ENCODE data around the gene DUOX2. TPM values are rescaled to one million over a fixed set of nuclear protein-coding genes. Genes with fewer than 3 reads are reported as not detected.

The DUOX2 gene
- total RNA-seq, 2 donors from 2014 or later, result 0.11 to 0.13 TPM

GRCh38 chr15:45141386-45141785 is 27.4 kb upstream of the DUOX2 start:
- TF ChIP-seq CTCF (conservative IDR thresholded peaks at IDR 0.05), result no peak
- Histone ChIP-seq H3K27me3 (ENCODE audit: control insufficient read depth, insufficient read depth, low read length, poor library complexity, severe bottlenecking) (peaks cover 20% of the 10 kb centered on the region), H3K36me3 (ENCODE audit: control insufficient read depth, insufficient read depth, low read length) (no peaks in the 10 kb centered on the region), H3K9me3 (ENCODE audit: control insufficient read depth, low read length) (no peaks in the 10 kb centered on the region), H3K9ac (ENCODE audit: extremely low read depth, low read length, poor library complexity, severe bottlenecking) (no peak overlapping the region), H3K4me3 (ENCODE audit: low read length) (no peak overlapping the region), H3K27ac (ENCODE audit: low read depth, low read length) (no peak overlapping the region), H3K4me1 (ENCODE audit: control insufficient read depth, insufficient read depth, low read length) (no peaks in the 10 kb centered on the region)
- Mint-ChIP-seq H3K4me1 (peaks cover 2% of the 10 kb centered on the region), H3K36me3 (ENCODE audit: low read depth) (no peaks in the 10 kb centered on the region), H3K9me3 (no peaks in the 10 kb centered on the region), H3K4me3 (no peak overlapping the region), H3K27me3 (ENCODE audit: insufficient read depth) (peaks cover 41% of the 10 kb centered on the region), H3K27ac (no peak overlapping the region)
- WGBS, 2 experiments (ENCODE audit: insufficient coverage in 1 of 2, insufficient read length in 1 of 2), result 80 to 100% methylated on average over 2 to 5 of the region's 5 CpGs
- DNase-seq, result no peak

GRCh38 chr15:45140557-45141250 is 26.7 kb upstream of the DUOX2 start:
- H3K4me3 ChIP-seq (ENCODE audit: low read length), result no peak overlapping the region
- TF ChIP-seq CTCF (conservative IDR thresholded peaks at IDR 0.05), result no peak
- no peak overlapping the region for H3K27ac ChIP-seq (ENCODE audit: low read depth, low read length)
- Mint-ChIP-seq H3K27me3 (ENCODE audit: insufficient read depth) (peaks cover 40% of the 10 kb centered on the region), H3K9me3 (no peaks in the 10 kb centered on the region), H3K36me3 (ENCODE audit: low read depth) (no peaks in the 10 kb centered on the region), H3K4me1 (peaks cover 3% of the 10 kb centered on the region), H3K27ac (no peak overlapping the region), H3K4me3 (no peak overlapping the region)
- DNase-seq, result no peak
- H3K36me3 ChIP-seq (ENCODE audit: control insufficient read depth, insufficient read depth, low read length), result no peaks in the 10 kb centered on the region
- 94 to 98% methylated on average over 6 to 10 of the region's 10 CpGs for WGBS, 2 experiments (ENCODE audit: insufficient coverage in 1 of 2, insufficient read length in 1 of 2)
- H3K27me3 ChIP-seq (ENCODE audit: control insufficient read depth, insufficient read depth, low read length, poor library complexity, severe bottlenecking), result peaks cover 27% of the 10 kb centered on the region
- H3K4me1 ChIP-seq (ENCODE audit: control insufficient read depth, insufficient read depth, low read length), result no peaks in the 10 kb centered on the region
- no peaks in the 10 kb centered on the region for H3K9me3 ChIP-seq (ENCODE audit: control insufficient read depth, low read length)
- no peak overlapping the region for H3K9ac ChIP-seq (ENCODE audit: extremely low read depth, low read length, poor library complexity, severe bottlenecking)

GRCh38 chr15:45139770-45140169 is 25.8 kb upstream of the DUOX2 start:
- no peaks in the 10 kb centered on the region for H3K36me3 ChIP-seq (ENCODE audit: control insufficient read depth, insufficient read depth, low read length)
- Mint-ChIP-seq H3K36me3 (ENCODE audit: low read depth) (no peaks in the 10 kb centered on the region), H3K9me3 (no peaks in the 10 kb centered on the region), H3K4me1 (peaks cover 3% of the 10 kb centered on the region), H3K4me3 (no peak overlapping the region), H3K27ac (no peak overlapping the region), H3K27me3 (ENCODE audit: insufficient read depth) (peaks cover 42% of the 10 kb centered on the region)
- 88 to 97% methylated on average over 5 to 6 of the region's 6 CpGs for WGBS, 2 experiments (ENCODE audit: insufficient coverage in 1 of 2, insufficient read length in 1 of 2)
- no peaks in the 10 kb centered on the region for H3K9me3 ChIP-seq (ENCODE audit: control insufficient read depth, low read length)
- no peak for TF ChIP-seq CTCF (conservative IDR thresholded peaks at IDR 0.05)
- H3K4me3 ChIP-seq (ENCODE audit: low read length), result no peak overlapping the region
- H3K4me1 ChIP-seq (ENCODE audit: control insufficient read depth, insufficient read depth, low read length), result no peaks in the 10 kb centered on the region
- H3K27me3 ChIP-seq (ENCODE audit: control insufficient read depth, insufficient read depth, low read length, poor library complexity, severe bottlenecking), result peaks cover 35% of the 10 kb centered on the region
- DNase-seq, result no peak
- no peak overlapping the region for H3K27ac ChIP-seq (ENCODE audit: low read depth, low read length)
- no peak overlapping the region for H3K9ac ChIP-seq (ENCODE audit: extremely low read depth, low read length, poor library complexity, severe bottlenecking)
